ENCODE measurements around the gene PTPN11. TPM values are rescaled to one million over a fixed set of nuclear protein-coding genes. Genes with fewer than 3 reads are reported as not detected.

The PTPN11 gene
- total and polyA plus RNA-seq, 2 of the 8 experiments (the other 6 are each of a cell fraction or from before 2014, with no cell fraction given) = 28.3 to 133 TPM

DNA sequence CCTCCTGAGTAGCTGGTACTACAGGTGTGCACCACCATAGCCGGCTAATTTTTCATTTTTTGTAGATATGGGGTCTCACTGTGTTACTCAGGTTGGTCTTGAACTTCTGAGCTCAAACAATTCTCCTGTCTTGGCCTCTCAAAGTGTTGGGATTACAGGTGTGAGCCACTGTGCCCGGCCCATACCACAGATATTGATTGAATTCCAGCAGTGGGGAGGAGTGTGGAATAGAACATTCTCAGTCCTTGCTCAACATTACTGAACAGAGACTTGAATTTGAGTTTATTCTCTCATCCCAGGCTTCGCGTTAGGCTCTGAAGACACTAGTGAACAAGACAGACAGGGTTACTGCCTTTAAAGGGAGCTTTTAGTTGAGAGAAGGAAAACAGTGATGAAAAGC lies 39.6 kb downstream of the PTPN11 start:
- H3K27me3 ChIP-seq (replicated peaks in 1 of 4; ENCODE audit: control insufficient read depth in 3 of 4, extremely low read depth in 1 of 4, insufficient read depth in 3 of 4, low read length in 3 of 4) = no peaks in the 10 kb centered on the region
- no peaks in the 10 kb centered on the region for H3K79me2 ChIP-seq (ENCODE audit: control insufficient read depth in 1 of 2, insufficient read depth in 2 of 2, low read length in 2 of 2)
- H4K8ac ChIP-seq (ENCODE audit: extremely low read depth, insufficient read depth, low read length) = no peak overlapping the region
- H3K36me3 ChIP-seq (ENCODE audit: control insufficient read depth in 2 of 4, insufficient read depth in 4 of 4, low read length in 3 of 4) = peaks cover 5 to 39% (median 26%) of the 10 kb centered on the region in 4 experiments
- no peak overlapping the region for H3K14ac ChIP-seq (ENCODE audit: insufficient read length)
- TF ChIP-seq CBX8 (IDR thresholded peaks at IDR 0.05; ENCODE audit: borderline replicate concordance, low read depth, low read length) = no peak
- no peak for TF ChIP-seq SAP30 (IDR thresholded peaks at IDR 0.05; ENCODE audit: insufficient read depth, insufficient replicate concordance, low read length)
- H3K9me3 ChIP-seq (ENCODE audit: insufficient read depth in 2 of 2, low read depth in 1 of 2, low read length in 1 of 2) = no peaks in the 10 kb centered on the region
- H3K27ac ChIP-seq (ENCODE audit: low read depth, low read length) = no peak overlapping the region
- no peak overlapping the region for H2BK15ac ChIP-seq (ENCODE audit: low read length)
- CTCF ChIA-PET (ENCODE audit: partially characterized antibody) = interaction anchor here (0.5 to 1.4 kb wide), 2 partner anchors 15 to 46 kb away, joined by 3 to 4 read pairs; no protein-coding TSS in a partner anchor
- DNase-seq (ENCODE audit: low read depth in 1 of 2, low spot score in 2 of 2) = no peak
- H3K4me1 ChIP-seq (replicated peaks in 1 of 4; ENCODE audit: control insufficient read depth in 3 of 4, insufficient read depth in 4 of 4, low read length in 3 of 4) = no peaks in the 10 kb centered on the region
- no peak for FAIRE-seq
- H3K23ac ChIP-seq (ENCODE audit: insufficient read length) = no peak overlapping the region
- no peak overlapping the region for H3K56ac ChIP-seq (replicated peaks; ENCODE audit: insufficient read length, low read depth, low read length)
- no peak overlapping the region for H2BK5ac ChIP-seq (ENCODE audit: low read depth, low read length)
- no peak overlapping the region for H3K4me2 ChIP-seq (ENCODE audit: insufficient read depth in 1 of 2, low read depth in 2 of 2, low read length in 2 of 2)
- H4K91ac ChIP-seq (replicated peaks; ENCODE audit: insufficient read length, low read length) = no peak overlapping the region
- H2BK12ac ChIP-seq (ENCODE audit: low read depth, low read length) = no peak overlapping the region
- H3K18ac ChIP-seq (ENCODE audit: extremely low read depth, low read length) = no peak overlapping the region
- no peak overlapping the region for H2BK20ac ChIP-seq (ENCODE audit: low read length)
- H3K23me2 ChIP-seq (ENCODE audit: low read depth, low read length) = no peaks in the 10 kb centered on the region
- no peak overlapping the region for H2AFZ ChIP-seq (ENCODE audit: low read length)
- no peak overlapping the region for H2AK5ac ChIP-seq (ENCODE audit: low read depth, low read length)
- no peak overlapping the region for H4K5ac ChIP-seq (ENCODE audit: insufficient read length, low read depth, low read length)
- peaks cover 1 to 2% of the 10 kb centered on the region in 2 experiments for H4K20me1 ChIP-seq (replicated peaks in 1 of 2; ENCODE audit: control insufficient read depth in 1 of 2, insufficient read depth in 2 of 2, low read length in 2 of 2)
- H3K9ac ChIP-seq (replicated peaks in 1 of 4; ENCODE audit: extremely low read depth in 1 of 4, low read depth in 3 of 4, low read length in 3 of 4) = no peak overlapping the region
- no peak overlapping the region for H2BK120ac ChIP-seq (replicated peaks; ENCODE audit: low read depth, low read length)
- no peak overlapping the region for H3K4me3 ChIP-seq (ENCODE audit: extremely low read depth in 1 of 4, insufficient read depth in 2 of 4, low read depth in 3 of 4, low read length in 4 of 4)
- POLR2A ChIA-PET (ENCODE audit: partially characterized antibody) = no interaction called here
- H3K79me1 ChIP-seq (ENCODE audit: low read depth, low read length) = no peaks in the 10 kb centered on the region; the same call in 1 of the 2 replicates
- WGBS, 2 experiments (ENCODE audit: extremely low coverage in 1 of 2, insufficient coverage in 1 of 2, insufficient read length in 1 of 2, insufficient replicate concordance in 2 of 2, low coverage in 1 of 2, low lambda C conversion rate in 2 of 2, missing lambda C conversion rate in 1 of 2) = 96% methylated on average over 4 of the region's 4 CpGs; no CpG with 5 or more reads in 1 of the 2 experiments
- no peak overlapping the region for H3K4ac ChIP-seq (replicated peaks; ENCODE audit: insufficient read length, low read depth, low read length)
